Measurements from ENCODE around the gene TNN. TPM values are rescaled to one million over a fixed set of nuclear protein-coding genes. Genes with fewer than 3 reads are reported as not detected.

The TNN gene
- total RNA-seq, 1 donor from 2014 or later, result 0.61 TPM

GRCh38 chr1:175197531-175197930 is 129.9 kb downstream of the TNN start:
- no peak for DNase-seq (ENCODE audit: low spot score)

Other genes starting within 250 kb of the TNN start
- 83.7 TPM for gene CACYBP, start 67.9 kb upstream of the TNN start, total RNA-seq
- gene MRPS14, start 44.4 kb upstream of the TNN start, total RNA-seq, result 25.6 TPM
- 69.7 TPM for gene KIAA0040, start 124.9 kb downstream of the TNN start, total RNA-seq

Data from mesenteric fat pad (tissue), 1 donor.